Endometrial microvascular endothelial cells (primary cell): ENCODE results near the gene SAPCD1. TPM values are rescaled to one million over a fixed set of nuclear protein-coding genes. Genes with fewer than 3 reads are reported as not detected.

Source experiments
- in situ Hi-C: cut with HindIII; loops from 2 replicates; pipeline ENCODE4 v1.10.0; 2017; ENCODE audit warnings: low sequenced_read_pairs, low pct_unique_long_range_greater_than_20kb; ENCODE audit errors: inconsistent ontology term
- total RNA-seq: library from RNA; depleted of rRNA; stranded (reverse); fragments of >200 nt; gene quantifications from one replicate; pipeline ENCODE4 v1.2.3, GENCODE V29; 2015; ENCODE audit errors: inconsistent ontology term

SAPCD1 gene
- total RNA-seq = not detected

GRCh38 chr6:31762356-31762755, at the start of gene SAPCD1:
Gene SAPCD1 (plus strand): TSS chr6:31762656. CDS start chr6:31763055, 399 bp downstream.
- in situ Hi-C loops = no loop called here

- in situ Hi-C loops = no loop called here
Measured at GRCh38 chr6:31713465-31713864, 49.0 kb upstream of the SAPCD1 start.

GRCh38 chr6:31713991-31714684, 48.3 kb upstream of the SAPCD1 start:
- in situ Hi-C loops = no loop called here

- in situ Hi-C loops = no loop called here
Measured at GRCh38 chr6:31715022-31715958, 47.2 kb upstream of the SAPCD1 start, which contains the start of gene LY6G6D. Gene LY6G6D (plus strand): TSS chr6:31715348. CDS start chr6:31715356, 8 bp downstream.

DNA sequence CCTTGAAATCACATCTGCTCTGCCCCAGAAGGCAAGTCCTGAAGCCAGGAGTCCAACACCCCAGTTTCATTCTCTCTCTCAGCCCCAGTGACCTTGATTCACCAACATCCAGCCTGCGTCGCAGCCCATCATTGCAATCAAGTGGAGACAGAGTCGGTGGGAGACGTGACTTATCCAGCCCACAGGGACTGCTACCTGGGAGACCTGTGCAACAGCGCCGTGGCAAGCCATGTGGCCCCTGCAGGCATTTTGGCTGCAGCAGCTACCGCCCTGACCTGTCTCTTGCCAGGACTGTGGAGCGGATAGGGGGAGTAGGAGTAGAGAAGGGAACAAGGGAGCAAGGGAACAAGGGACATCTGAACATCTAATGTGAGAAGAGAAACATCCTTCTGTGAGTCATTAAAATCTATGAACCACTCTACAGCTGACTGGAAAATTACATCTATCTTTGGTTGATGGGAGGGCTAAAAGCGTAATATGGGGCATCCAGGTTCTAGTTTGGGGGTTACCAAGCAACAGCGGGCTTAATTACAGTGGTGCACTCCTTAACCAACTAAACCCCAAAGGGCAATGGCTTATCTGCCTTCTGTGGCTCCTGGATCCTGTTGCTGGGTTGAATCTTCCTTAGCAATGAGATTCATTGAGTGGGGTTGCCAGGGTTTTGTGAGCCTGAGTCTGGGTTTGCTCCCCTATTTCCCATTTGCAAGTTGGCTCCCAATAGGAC, 44.8 kb upstream of the SAPCD1 start:
- in situ Hi-C loops = no loop called here

- in situ Hi-C loops = no loop called here
Measured at GRCh38 chr6:31718265-31718664, 44.2 kb upstream of the SAPCD1 start.

DNA sequence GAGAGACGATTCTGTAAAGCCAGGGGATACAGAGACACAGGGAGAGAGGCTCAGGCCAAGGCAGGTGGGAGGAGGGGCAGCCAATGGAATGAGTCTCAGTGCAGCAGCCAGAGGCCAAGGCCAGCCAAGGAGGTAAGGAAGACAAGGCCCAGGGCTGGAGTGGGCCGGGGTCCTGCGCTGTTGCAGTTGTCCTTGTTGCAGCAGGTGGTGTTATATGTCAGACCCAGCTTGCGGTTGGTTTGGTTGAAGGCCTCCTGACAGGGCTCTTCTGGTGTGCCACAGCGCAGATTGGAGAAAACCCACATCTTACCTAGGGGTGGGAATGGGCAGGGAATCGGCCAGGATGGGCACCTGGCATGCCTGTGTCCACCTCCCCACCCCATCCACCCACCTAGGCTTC, 43.5 kb upstream of the SAPCD1 start:
- in situ Hi-C loops = no loop called here

DNA sequence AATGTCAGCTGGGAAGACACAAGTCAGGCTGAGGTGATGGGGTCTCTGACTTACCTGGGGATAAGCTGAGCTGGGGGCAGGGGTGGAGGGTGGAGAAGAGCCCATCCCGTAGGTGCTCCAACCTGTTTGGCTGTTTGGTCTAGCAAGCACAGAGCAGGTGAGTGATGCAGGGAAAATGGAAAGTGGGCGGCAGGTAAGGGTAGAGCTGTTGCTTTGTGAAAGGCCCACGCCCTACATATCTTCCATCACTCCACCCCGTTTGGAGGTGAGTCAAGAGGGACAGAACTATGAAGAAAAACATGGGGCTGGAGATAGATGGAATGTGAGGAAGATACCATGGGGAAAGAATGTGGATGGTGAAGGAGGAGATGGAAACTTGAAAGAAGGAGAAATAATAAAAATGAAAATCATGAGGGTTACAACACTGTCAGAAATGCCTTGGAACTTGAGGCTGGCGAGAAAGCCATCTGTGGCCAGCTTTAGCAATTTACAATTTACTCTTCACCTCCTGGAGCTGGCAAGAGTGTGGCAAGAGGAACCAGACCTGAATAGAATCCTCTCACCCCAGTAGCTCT, 42.2 kb upstream of the SAPCD1 start:
- in situ Hi-C loops = no loop called here

- in situ Hi-C loops = no loop called here
Measured at GRCh38 chr6:31721351-31722020, 41.0 kb upstream of the SAPCD1 start, which contains the start of gene LY6G6C. Gene LY6G6C (minus strand): TSS chr6:31721746. CDS start chr6:31721679, 67 bp downstream.

DNA sequence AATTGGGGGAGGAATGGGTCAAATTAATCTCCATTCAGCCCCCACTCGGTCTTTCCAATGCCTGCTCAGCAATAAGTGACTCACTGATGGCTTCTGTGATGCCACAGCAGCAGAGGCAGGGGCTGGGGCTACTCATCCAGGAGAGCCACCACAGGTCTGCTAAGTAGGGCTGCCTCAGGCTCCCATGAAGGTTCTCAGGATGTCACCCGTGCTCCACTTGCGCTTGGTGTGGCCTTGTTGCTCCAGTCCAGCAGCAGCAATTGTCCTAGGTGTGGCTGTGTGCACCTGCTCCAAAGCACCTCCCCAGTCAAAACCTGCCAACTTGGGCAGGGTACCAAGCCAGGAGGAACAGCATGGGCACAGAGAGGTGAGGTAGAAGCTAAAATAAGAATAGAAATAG, 40.3 kb upstream of the SAPCD1 start:
- in situ Hi-C loops = no loop called here

- in situ Hi-C loops = no loop called here
Measured at GRCh38 chr6:31723245-31723979, 39.0 kb upstream of the SAPCD1 start, which contains the start of gene MPIG6B. Gene MPIG6B (plus strand): TSS chr6:31723373. CDS start chr6:31723384, 11 bp downstream.

DNA sequence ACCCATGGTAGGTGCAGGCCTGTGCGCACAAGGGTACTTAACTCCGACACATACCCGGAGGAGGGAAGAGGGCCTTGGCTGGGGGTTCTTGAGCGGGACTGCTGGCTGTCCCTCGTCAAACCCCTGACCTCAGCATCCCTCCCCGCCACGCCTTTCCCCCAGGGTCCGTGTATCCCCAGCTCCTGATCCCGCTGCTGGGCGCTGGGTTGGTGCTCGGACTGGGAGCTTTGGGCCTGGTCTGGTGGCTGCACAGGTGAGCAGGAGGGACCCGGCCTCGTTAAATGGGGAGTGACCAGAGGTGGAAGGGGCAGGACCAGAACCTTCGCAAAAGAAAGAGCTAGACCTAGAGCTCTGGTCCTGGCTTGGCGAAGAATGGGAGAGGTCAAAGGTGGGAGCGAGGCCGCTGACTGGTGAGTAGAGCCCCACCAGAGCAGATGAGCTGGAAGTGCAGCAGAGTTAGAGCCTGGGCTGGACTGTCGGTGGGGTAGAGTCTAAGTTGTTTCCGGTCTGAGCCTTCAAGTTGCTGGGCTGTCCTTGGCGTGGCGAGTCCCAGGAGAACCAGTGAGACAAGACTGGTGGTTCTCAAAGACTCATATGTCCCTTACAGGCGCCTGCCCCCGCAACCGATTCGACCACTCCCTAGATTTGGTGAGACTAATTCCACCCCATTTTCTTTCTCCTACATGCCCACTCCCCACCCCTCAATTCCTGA, 38.3 kb upstream of the SAPCD1 start:
- in situ Hi-C loops = no loop called here

- in situ Hi-C loops = no loop called here
Measured at GRCh38 chr6:31725502-31726350, 36.7 kb upstream of the SAPCD1 start.

DNA sequence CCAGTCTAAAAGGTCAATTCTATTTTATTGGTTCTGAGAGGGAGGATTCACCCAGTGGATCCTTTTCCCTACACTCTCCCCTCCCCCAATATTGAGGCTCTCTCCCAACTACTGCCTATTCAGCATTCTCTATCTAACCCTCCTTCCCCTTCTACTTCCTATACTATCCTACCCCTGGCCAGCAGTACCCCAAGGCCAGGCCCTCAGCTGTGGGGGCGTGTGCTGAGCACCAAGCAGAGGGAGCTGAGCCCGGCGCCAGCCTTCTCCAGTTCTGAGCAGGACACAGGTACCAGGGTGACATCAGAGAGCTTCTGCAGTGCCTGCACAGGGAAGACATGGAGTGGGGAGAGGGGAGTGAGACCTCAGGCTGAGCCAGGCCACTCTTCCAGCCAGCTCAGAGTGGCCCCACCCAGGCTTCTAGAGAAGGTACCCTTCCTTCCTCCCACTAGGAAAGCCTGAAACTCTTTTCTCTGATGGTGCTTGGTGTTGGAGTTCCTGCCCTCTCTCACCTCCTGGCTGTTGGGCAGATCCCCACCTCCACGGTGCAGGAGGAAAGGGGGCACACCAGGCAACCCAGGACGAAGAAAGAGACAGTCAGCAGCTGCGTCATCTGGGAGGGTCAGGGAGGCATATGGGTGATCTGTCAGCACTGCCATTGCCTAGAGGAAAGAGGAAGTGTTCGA, 35.3 kb upstream of the SAPCD1 start:
- in situ Hi-C loops = no loop called here

- in situ Hi-C loops = no loop called here
Measured at GRCh38 chr6:31727717-31728671, 34.5 kb upstream of the SAPCD1 start.
